GM19438 (cell line): ENCODE measurements around the gene AQP10.
A peak's percentile ranks its signal among the peaks of the same experiment; 100 is the strongest.
"Not testable (repeated sequence)": the region's sequence is repeated elsewhere in the genome, so short reads cannot be mapped to it uniquely, and the experiment has no call there.

Experiments
- ATAC-seq: cut with Tn5 transposase; IDR thresholded peaks from one replicate; pipeline ENCODE4 v1.9.1; 2021; ENCODE audit warnings: low read depth; ENCODE audit not compliant: unreplicated experiment

The AQP10 gene

GRCh38 chr1:154320882-154321608, at the start of gene AQP10:
TSS of gene AQP10 (plus strand) at chr1:154321093. CDS start at chr1:154321156, 63 bp downstream.
- ATAC-seq = no peak

GRCh38 chr1:154272217-154272998, 48.5 kb upstream of the AQP10 start, which contains the start of gene HAX1:
TSS of gene HAX1 (plus strand) at chr1:154272629. CDS start at chr1:154272724, 95 bp downstream.
- peak; percentile 88 for ATAC-seq

GRCh38 chr1:154272999-154273563, 47.8 kb upstream of the AQP10 start:
- no peak for ATAC-seq

GRCh38 chr1:154276797-154277196, 44.1 kb upstream of the AQP10 start:
- ATAC-seq = no peak

- not testable (repeated sequence) for ATAC-seq
These were observed 33.3 kb upstream of the AQP10 start for GRCh38 chr1:154287591-154287990.

GRCh38 chr1:154288661-154289060, 32.2 kb upstream of the AQP10 start:
- no peak for ATAC-seq

GRCh38 chr1:154290921-154291320, 30.0 kb upstream of the AQP10 start:
- no peak for ATAC-seq

- ATAC-seq = no peak
These were observed 25.3 kb upstream of the AQP10 start for GRCh38 chr1:154295408-154296235.

GRCh38 chr1:154301582-154301981, 19.3 kb upstream of the AQP10 start:
- no peak for ATAC-seq

- no peak for ATAC-seq
These were observed 16.1 kb upstream of the AQP10 start for GRCh38 chr1:154304664-154305337.

GRCh38 chr1:154306151-154306550, 14.7 kb upstream of the AQP10 start:
- ATAC-seq = no peak

GRCh38 chr1:154307670-154308270, 13.1 kb upstream of the AQP10 start:
- ATAC-seq = not testable (repeated sequence)

GRCh38 chr1:154309136-154309535, 11.8 kb upstream of the AQP10 start:
- ATAC-seq = not testable (repeated sequence)

GRCh38 chr1:154312229-154313065, 8.4 kb upstream of the AQP10 start:
- ATAC-seq = not testable (repeated sequence)

- ATAC-seq = no peak
These were observed 7.9 kb upstream of the AQP10 start for GRCh38 chr1:154313066-154313356.

- not testable (repeated sequence) for ATAC-seq
These were observed 6.7 kb upstream of the AQP10 start for GRCh38 chr1:154314226-154314625.

GRCh38 chr1:154316704-154317103, 4.2 kb upstream of the AQP10 start:
- no peak for ATAC-seq

GRCh38 chr1:154318386-154318785, 2.5 kb upstream of the AQP10 start:
- no peak for ATAC-seq

- ATAC-seq = not testable (repeated sequence)
These were observed 679 bp downstream of the AQP10 start for GRCh38 chr1:154321609-154321934.
